Epithelial cell of proximal tubule (primary cell): ENCODE data around the gene CNNM2. TPM values are rescaled to one million over a fixed set of nuclear protein-coding genes. Genes with fewer than 3 reads are reported as not detected.

Source experiments
- DNase-seq: peaks from one replicate; pipeline ENCODE4 v3.0.0-alpha.2; 2011; ENCODE audit warnings: low read depth
- H3K4me3 ChIP-seq: 2 replicates; pipeline ENCODE4 v1.5.1; 2011; ENCODE audit warnings: low read depth, mild to moderate bottlenecking, low read length
- CTCF ChIP-seq: conservative IDR thresholded peaks from 2 replicates; pipeline ENCODE4 v1.5.1; 2012; ENCODE audit warnings: low read depth, mild to moderate bottlenecking, low read length
- total RNA-seq: library from RNA; depleted of rRNA; stranded (reverse); fragments of >200 nt; gene quantifications from 2 replicates; pipeline ENCODE4 v1.2.3, GENCODE V29; 2015

CNNM2 gene
- total RNA-seq, 1 donor from 2014 or later, result 1.2 TPM

GRCh38 chr10:103100620-103101019, 182.5 kb downstream of the CNNM2 start:
- no peak overlapping the region for H3K4me3 ChIP-seq
- no peak for TF ChIP-seq CTCF
- DNase-seq, result no peak

- DNase-seq, result no peak
- TF ChIP-seq CTCF, result no peak
- no peak overlapping the region for H3K4me3 ChIP-seq
These were observed 184.1 kb downstream of the CNNM2 start for GRCh38 chr10:103102195-103102594.

- H3K4me3 ChIP-seq, result no peak overlapping the region
- no peak for DNase-seq
These were observed 185.9 kb downstream of the CNNM2 start for GRCh38 chr10:103103989-103104388.

GRCh38 chr10:103104721-103105120, 186.6 kb downstream of the CNNM2 start:
- DNase-seq, result no peak
- no peak overlapping the region for H3K4me3 ChIP-seq
- TF ChIP-seq CTCF, result no peak

More at GRCh38 chr10:103103989-103104388, 185.9 kb downstream of the CNNM2 start:
- TF ChIP-seq CTCF, result no peak

GRCh38 chr10:103105462-103105861, 187.4 kb downstream of the CNNM2 start:
- DNase-seq, result no peak
- TF ChIP-seq CTCF, result no peak
- no peak overlapping the region for H3K4me3 ChIP-seq

- no peak for DNase-seq
- no peak overlapping the region for H3K4me3 ChIP-seq
- no peak for TF ChIP-seq CTCF
These were observed 188.4 kb downstream of the CNNM2 start for GRCh38 chr10:103106539-103106938.

GRCh38 chr10:103109821-103110220, 191.7 kb downstream of the CNNM2 start:
- no peak for DNase-seq
- TF ChIP-seq CTCF, result no peak
- no peak overlapping the region for H3K4me3 ChIP-seq
